Measurements from ENCODE around the gene PTPRG. TPM values are rescaled to one million over a fixed set of nuclear protein-coding genes. Genes with fewer than 3 reads are reported as not detected.

PTPRG gene
- total RNA-seq, 1 donor = 41.0 TPM

- DNase-seq (ENCODE audit: low read depth) = no peak
- TF ChIP-seq CTCF (IDR thresholded peaks at IDR 0.05; ENCODE audit: insufficient read depth, low read depth, low read length) = no peak
- H3K4me3 ChIP-seq (ENCODE audit: low read depth, low read length) = no peak overlapping the region
Measured at GRCh38 chr3:62151591-62151990, 590.2 kb downstream of the PTPRG start.

- no peak overlapping the region for H3K4me3 ChIP-seq (ENCODE audit: low read depth, low read length)
- DNase-seq (ENCODE audit: low read depth) = no peak
- no peak for TF ChIP-seq CTCF (IDR thresholded peaks at IDR 0.05; ENCODE audit: insufficient read depth, low read depth, low read length)
Measured at GRCh38 chr3:62153231-62153630, 591.9 kb downstream of the PTPRG start.

GRCh38 chr3:62154457-62155148 is 593.2 kb downstream of the PTPRG start:
- no peak overlapping the region for H3K4me3 ChIP-seq (ENCODE audit: low read depth, low read length)
- TF ChIP-seq CTCF (IDR thresholded peaks at IDR 0.05; ENCODE audit: insufficient read depth, low read depth, low read length) = no peak

GRCh38 chr3:62159056-62159708 is 597.8 kb downstream of the PTPRG start:
- TF ChIP-seq CTCF (IDR thresholded peaks at IDR 0.05; ENCODE audit: insufficient read depth, low read depth, low read length) = no peak
- DNase-seq (ENCODE audit: low read depth) = no peak
- no peak overlapping the region for H3K4me3 ChIP-seq (ENCODE audit: low read depth, low read length)

More at GRCh38 chr3:62154457-62155148, 593.2 kb downstream of the PTPRG start:
- DNase-seq (ENCODE audit: low read depth) = no peak

- peak; percentile 52 for DNase-seq (ENCODE audit: low read depth)
- H3K4me3 ChIP-seq (ENCODE audit: low read depth, low read length) = no peak overlapping the region
Measured at GRCh38 chr3:62159709-62160092, 598.3 kb downstream of the PTPRG start.

GRCh38 chr3:62161371-62161770 is 600.0 kb downstream of the PTPRG start:
- peak; percentile 74 for DNase-seq (ENCODE audit: low read depth)
- no peak overlapping the region for H3K4me3 ChIP-seq (ENCODE audit: low read depth, low read length)
- no peak for TF ChIP-seq CTCF (IDR thresholded peaks at IDR 0.05; ENCODE audit: insufficient read depth, low read depth, low read length)

More at GRCh38 chr3:62159709-62160092, 598.3 kb downstream of the PTPRG start:
- TF ChIP-seq CTCF (IDR thresholded peaks at IDR 0.05; ENCODE audit: insufficient read depth, low read depth, low read length) = no peak
